Measurements from ENCODE around the gene ALKBH7.

The ALKBH7 gene

GRCh38 chr19:6379744-6380143 lies 7.2 kb downstream of the ALKBH7 start:
- H3K4me1 ChIP-seq, result no peaks in the 10 kb centered on the region
- TF ChIP-seq CTCF (IDR thresholded peaks at IDR 0.05), result no peak
- H3K27me3 ChIP-seq (ENCODE audit: control insufficient read depth, insufficient read depth, low read length), result no peaks in the 10 kb centered on the region
- H3K79me2 ChIP-seq, result no peaks in the 10 kb centered on the region
- H3K9ac ChIP-seq, result no peak overlapping the region
- no peak overlapping the region for H3K4me2 ChIP-seq (ENCODE audit: low read length)
- no peak overlapping the region for H3K4me3 ChIP-seq (ENCODE audit: low read depth, low read length)
- H2AFZ ChIP-seq, result no peak overlapping the region
- H3K27ac ChIP-seq, result no peak overlapping the region
- no peaks in the 10 kb centered on the region for H3K9me3 ChIP-seq (ENCODE audit: control insufficient read depth, low read length)
- no peaks in the 10 kb centered on the region for H3K36me3 ChIP-seq (ENCODE audit: control insufficient read depth, insufficient read depth, low read length)

- no peaks in the 10 kb centered on the region for H3K9me3 ChIP-seq (ENCODE audit: control insufficient read depth, low read length)
- H3K36me3 ChIP-seq (ENCODE audit: control insufficient read depth, insufficient read depth, low read length), result no peaks in the 10 kb centered on the region
- no peaks in the 10 kb centered on the region for H3K27me3 ChIP-seq (ENCODE audit: control insufficient read depth, insufficient read depth, low read length)
- H3K9ac ChIP-seq, result no peak overlapping the region
- H3K79me2 ChIP-seq, result no peaks in the 10 kb centered on the region
- no peak for TF ChIP-seq CTCF (IDR thresholded peaks at IDR 0.05)
- H2AFZ ChIP-seq, result no peak overlapping the region
- H3K4me3 ChIP-seq (ENCODE audit: low read depth, low read length), result no peak overlapping the region
- no peaks in the 10 kb centered on the region for H3K4me1 ChIP-seq
- H3K27ac ChIP-seq, result no peak overlapping the region
- no peak overlapping the region for H3K4me2 ChIP-seq (ENCODE audit: low read length)
Observed at GRCh38 chr19:6381030-6381750, 8.6 kb downstream of the ALKBH7 start.

- Histone ChIP-seq H3K36me3 (ENCODE audit: control insufficient read depth, insufficient read depth, low read length) (no peaks in the 10 kb centered on the region), H3K79me2 (no peaks in the 10 kb centered on the region), H3K9ac (no peak overlapping the region), H3K27me3 (ENCODE audit: control insufficient read depth, insufficient read depth, low read length) (no peaks in the 10 kb centered on the region), H3K4me3 (ENCODE audit: low read depth, low read length) (no peak overlapping the region), H3K27ac (no peak overlapping the region), H3K4me2 (ENCODE audit: low read length) (no peak overlapping the region), H3K9me3 (ENCODE audit: control insufficient read depth, low read length) (no peaks in the 10 kb centered on the region), H2AFZ (no peak overlapping the region), H3K4me1 (no peaks in the 10 kb centered on the region)
- no peak for TF ChIP-seq CTCF (IDR thresholded peaks at IDR 0.05)
Observed at GRCh38 chr19:6383188-6383587, 10.6 kb downstream of the ALKBH7 start.

GRCh38 chr19:6384381-6384780 lies 11.8 kb downstream of the ALKBH7 start:
- Histone ChIP-seq H3K4me3 (ENCODE audit: low read depth, low read length) (no peak overlapping the region), H3K27me3 (ENCODE audit: control insufficient read depth, insufficient read depth, low read length) (no peaks in the 10 kb centered on the region), H3K36me3 (ENCODE audit: control insufficient read depth, insufficient read depth, low read length) (no peaks in the 10 kb centered on the region), H3K79me2 (no peaks in the 10 kb centered on the region), H3K4me1 (no peaks in the 10 kb centered on the region), H3K9ac (no peak overlapping the region), H2AFZ (no peak overlapping the region), H3K4me2 (ENCODE audit: low read length) (no peak overlapping the region), H3K27ac (no peak overlapping the region), H3K9me3 (ENCODE audit: control insufficient read depth, low read length) (no peaks in the 10 kb centered on the region)
- no peak for TF ChIP-seq CTCF (IDR thresholded peaks at IDR 0.05)

- H3K27ac ChIP-seq, result no peak overlapping the region
- peaks cover 4% of the 10 kb centered on the region for H3K79me2 ChIP-seq
- no peak overlapping the region for H3K4me3 ChIP-seq (ENCODE audit: low read depth, low read length)
- H3K4me2 ChIP-seq (ENCODE audit: low read length), result no peak overlapping the region
- H3K36me3 ChIP-seq (ENCODE audit: control insufficient read depth, insufficient read depth, low read length), result no peaks in the 10 kb centered on the region
- H3K9ac ChIP-seq, result no peak overlapping the region
- no peaks in the 10 kb centered on the region for H3K27me3 ChIP-seq (ENCODE audit: control insufficient read depth, insufficient read depth, low read length)
- peaks cover 5% of the 10 kb centered on the region for H3K4me1 ChIP-seq
- TF ChIP-seq CTCF (IDR thresholded peaks at IDR 0.05), result no peak
- H3K9me3 ChIP-seq (ENCODE audit: control insufficient read depth, low read length), result no peaks in the 10 kb centered on the region
- no peak overlapping the region for H2AFZ ChIP-seq
Observed at GRCh38 chr19:6387372-6387771, 14.8 kb downstream of the ALKBH7 start.

Measured in parathyroid adenoma (tissue), 2 donors.